ENCODE measurements around the gene ITPKC.
A peak's percentile ranks its signal among the peaks of the same experiment; 100 is the strongest.
"Not testable (repeated sequence)": the region's sequence is repeated elsewhere in the genome, so short reads cannot be mapped to it uniquely, and the experiment has no call there.

ITPKC gene

GRCh38 chr19:40742886-40743285 lies 26.0 kb downstream of the ITPKC start:
- DNase-seq, result no peak

GRCh38 chr19:40743926-40744325 lies 27.0 kb downstream of the ITPKC start:
- DNase-seq, result no peak

GRCh38 chr19:40744554-40745401 lies 27.9 kb downstream of the ITPKC start:
- no peak for DNase-seq

- no peak for DNase-seq
Measured at GRCh38 chr19:40745402-40745780, 28.5 kb downstream of the ITPKC start.

GRCh38 chr19:40747536-40747935 lies 30.6 kb downstream of the ITPKC start:
- no peak for DNase-seq

- peak; percentile 99 for DNase-seq
Measured at GRCh38 chr19:40750058-40750873, 33.4 kb downstream of the ITPKC start, which contains the start of gene ACTMAP. Gene ACTMAP (minus strand): TSS chr19:40750477. CDS start chr19:40749803, 674 bp downstream.

GRCh38 chr19:40750874-40751537 lies 34.1 kb downstream of the ITPKC start, which contains the start of gene SNRPA:
Gene SNRPA (plus strand): TSS chr19:40751203. CDS start chr19:40751409, 206 bp downstream.
- DNase-seq, result peak; percentile 97

GRCh38 chr19:40752257-40752781 lies 35.4 kb downstream of the ITPKC start:
- DNase-seq, result no peak

- DNase-seq, result no peak
Measured at GRCh38 chr19:40754611-40755247, 37.8 kb downstream of the ITPKC start.

GRCh38 chr19:40755248-40755624 lies 38.3 kb downstream of the ITPKC start:
- no peak for DNase-seq

GRCh38 chr19:40755791-40756190 lies 38.9 kb downstream of the ITPKC start:
- no peak for DNase-seq

- DNase-seq, result no peak
Measured at GRCh38 chr19:40756502-40757110, 39.7 kb downstream of the ITPKC start.

GRCh38 chr19:40758491-40758890 lies 41.6 kb downstream of the ITPKC start:
- DNase-seq, result no peak

- no peak for DNase-seq
Measured at GRCh38 chr19:40759352-40759751, 42.4 kb downstream of the ITPKC start.

- no peak for DNase-seq
Measured at GRCh38 chr19:40762754-40763470, 46.0 kb downstream of the ITPKC start.

GRCh38 chr19:40763526-40763925 lies 46.6 kb downstream of the ITPKC start:
- no peak for DNase-seq

GRCh38 chr19:40763963-40764362 lies 47.1 kb downstream of the ITPKC start:
- no peak for DNase-seq

GRCh38 chr19:40766385-40766784 lies 49.5 kb downstream of the ITPKC start:
- DNase-seq, result not testable (repeated sequence)

- DNase-seq, result no peak
Measured at GRCh38 chr19:40768869-40769268, 52.0 kb downstream of the ITPKC start.

- not testable (repeated sequence) for DNase-seq
Measured at GRCh38 chr19:40771101-40771862, 54.4 kb downstream of the ITPKC start.
